Osteocyte (in vitro differentiated cells): Measurements from ENCODE around the gene GRAMD1B. TPM values are rescaled to one million over a fixed set of nuclear protein-coding genes. Genes with fewer than 3 reads are reported as not detected.

Experiments used
- DNase-seq: peaks from one replicate; pipeline ENCODE4 v3.0.0; 2021; ENCODE audit warnings: mixed read lengths; ENCODE audit not compliant: unreplicated experiment; ENCODE audit errors: extremely low spot score
- H3K27ac Mint-ChIP-seq: one replicate; pipeline ENCODE4 v1.8.0; 2021; ENCODE audit warnings: mild to moderate bottlenecking, mixed read lengths; ENCODE audit not compliant: unreplicated experiment
- H3K27me3 Mint-ChIP-seq: one replicate; pipeline ENCODE4 v1.8.0; 2021; ENCODE audit warnings: mixed read lengths; ENCODE audit not compliant: unreplicated experiment
- H3K36me3 Mint-ChIP-seq: one replicate; pipeline ENCODE4 v1.8.0; 2021; ENCODE audit warnings: mixed read lengths; ENCODE audit not compliant: unreplicated experiment
- H3K4me1 Mint-ChIP-seq: one replicate; pipeline ENCODE4 v1.8.0; 2021; ENCODE audit warnings: mixed read lengths; ENCODE audit not compliant: unreplicated experiment
- H3K4me3 Mint-ChIP-seq: one replicate; pipeline ENCODE4 v1.8.0; 2021; ENCODE audit warnings: mild to moderate bottlenecking, moderate library complexity, mixed read lengths; ENCODE audit not compliant: unreplicated experiment
- H3K9me3 Mint-ChIP-seq: one replicate; pipeline ENCODE4 v1.8.0; 2021; ENCODE audit warnings: mixed read lengths; ENCODE audit not compliant: unreplicated experiment
- CTCF ChIP-seq: fragments of 200-600 bp; sonication (generic); IDR thresholded peaks from 2 replicates; pipeline ENCODE4 v1.5.0; 2021; ENCODE audit warnings: antibody characterized with exemption, mild to moderate bottlenecking, moderate library complexity
- total RNA-seq: library from RNA; stranded (reverse); gene quantifications from 2 replicates; pipeline ENCODE4 v1.2.1, GENCODE V29; 2021

GRAMD1B gene
- total RNA-seq, 1 donor from 2014 or later = 1.9 TPM

GRCh38 chr11:123386796-123387510, 43.1 kb upstream of the GRAMD1B start:
- H3K36me3 Mint-ChIP-seq = no peaks in the 10 kb centered on the region
- no peak overlapping the region for H3K27ac Mint-ChIP-seq
- H3K27me3 Mint-ChIP-seq = peaks cover 14% of the 10 kb centered on the region
- no peak for DNase-seq
- H3K4me3 Mint-ChIP-seq = no peak overlapping the region
- no peaks in the 10 kb centered on the region for H3K9me3 Mint-ChIP-seq
- no peak for TF ChIP-seq CTCF
- no peaks in the 10 kb centered on the region for H3K4me1 Mint-ChIP-seq

DNA sequence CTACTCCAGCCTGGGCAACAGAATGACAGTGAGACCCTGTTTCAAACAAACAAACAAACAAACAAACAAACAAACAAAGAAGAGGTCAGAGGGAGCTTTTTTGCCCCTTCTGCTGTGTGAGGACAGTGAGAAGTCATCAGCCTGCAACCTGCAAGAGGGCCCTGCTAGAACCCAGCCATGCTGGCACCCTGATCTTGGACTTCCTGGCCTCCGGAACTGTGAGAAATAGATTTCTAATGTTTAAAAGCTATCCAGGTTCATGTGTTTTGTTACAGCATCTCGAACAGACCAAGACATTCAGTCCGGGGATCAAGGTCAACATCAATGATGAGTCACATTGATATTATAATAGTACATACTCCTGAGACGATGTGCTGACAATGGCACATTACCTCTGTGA, 41.4 kb upstream of the GRAMD1B start:
- DNase-seq = no peak
- Mint-ChIP-seq H3K27me3 (peaks cover 18% of the 10 kb centered on the region), H3K27ac (no peak overlapping the region), H3K4me3 (no peak overlapping the region), H3K4me1 (no peaks in the 10 kb centered on the region), H3K36me3 (no peaks in the 10 kb centered on the region), H3K9me3 (no peaks in the 10 kb centered on the region)
- TF ChIP-seq CTCF = no peak

DNA sequence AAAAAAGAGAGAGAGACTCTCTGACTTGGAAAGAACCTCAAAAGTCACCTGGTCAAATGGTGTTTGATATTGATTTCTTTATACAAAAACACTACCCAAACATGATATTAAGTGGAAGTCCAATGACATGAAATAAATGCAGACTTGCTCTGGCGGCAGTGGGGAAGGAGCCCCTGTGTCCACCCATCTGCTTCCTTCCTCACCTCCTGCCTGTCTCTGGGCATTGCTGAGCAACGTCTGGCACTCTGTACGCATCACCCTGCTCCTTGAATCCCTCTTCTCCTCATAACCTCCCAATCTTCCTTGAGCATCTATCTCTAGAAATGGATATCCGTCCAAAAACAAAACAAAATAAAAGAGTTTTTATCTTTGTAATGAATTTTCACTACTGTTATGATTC, 39.9 kb upstream of the GRAMD1B start:
- Mint-ChIP-seq H3K27me3 (peaks cover 30% of the 10 kb centered on the region), H3K4me1 (no peaks in the 10 kb centered on the region), H3K36me3 (no peaks in the 10 kb centered on the region), H3K9me3 (no peaks in the 10 kb centered on the region), H3K4me3 (no peak overlapping the region), H3K27ac (no peak overlapping the region)
- TF ChIP-seq CTCF = no peak
- no peak for DNase-seq

- Mint-ChIP-seq H3K27me3 (peaks cover 36% of the 10 kb centered on the region), H3K36me3 (no peaks in the 10 kb centered on the region), H3K4me1 (no peaks in the 10 kb centered on the region), H3K27ac (no peak overlapping the region), H3K9me3 (no peaks in the 10 kb centered on the region), H3K4me3 (no peak overlapping the region)
- TF ChIP-seq CTCF = no peak
- no peak for DNase-seq
Measured at GRCh38 chr11:123391646-123392348, 38.3 kb upstream of the GRAMD1B start.

- no peak overlapping the region for H3K27ac Mint-ChIP-seq
- no peaks in the 10 kb centered on the region for H3K4me1 Mint-ChIP-seq
- no peaks in the 10 kb centered on the region for H3K9me3 Mint-ChIP-seq
- no peak for DNase-seq
- no peaks in the 10 kb centered on the region for H3K36me3 Mint-ChIP-seq
- no peak for TF ChIP-seq CTCF
- peaks cover 36% of the 10 kb centered on the region for H3K27me3 Mint-ChIP-seq
- no peak overlapping the region for H3K4me3 Mint-ChIP-seq
Measured at GRCh38 chr11:123392431-123392830, 37.6 kb upstream of the GRAMD1B start.
